HEK293 (cell line): ENCODE data around the gene EPHB1.

Experiments used
- MZF1 ChIP-seq: fragments of 450-650 bp; formaldehyde crosslinking; IDR thresholded peaks from 2 replicates; pipeline ENCODE4 v1.5.1; 2017; ENCODE audit warnings: missing biosample characterization, missing genetic modification characterization, borderline replicate concordance
- ZIC2 ChIP-seq: fragments of 450-650 bp; formaldehyde crosslinking; IDR thresholded peaks from 2 replicates; pipeline ENCODE4 v1.5.1; 2016; ENCODE audit warnings: missing biosample characterization, missing genetic modification characterization
- ZNF341 ChIP-seq: fragments of 450-650 bp; formaldehyde crosslinking; IDR thresholded peaks from 2 replicates; pipeline ENCODE4; 2016; ENCODE audit warnings: low read depth, missing biosample characterization, missing genetic modification characterization

DNA sequence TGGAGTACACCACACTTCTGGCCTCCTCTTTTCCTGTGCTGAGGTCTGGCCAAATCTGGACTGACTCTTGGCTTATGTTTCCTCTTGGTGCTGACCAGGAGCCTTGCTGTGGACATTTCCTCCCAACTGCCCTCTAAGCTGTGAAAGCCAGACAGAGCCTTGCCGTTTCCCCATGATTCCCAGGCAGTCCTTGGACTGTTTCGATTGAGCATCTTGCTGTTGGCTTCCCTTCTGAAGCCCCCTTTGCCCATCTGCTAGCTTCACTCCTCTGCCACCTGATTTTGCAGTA lies 110.5 kb downstream of the EPHB1 start:
- no peak for TF ChIP-seq ZIC2 (tag by site-specific recombination)
- TF ChIP-seq MZF1 (tag by site-specific recombination), result no peak
- no peak for TF ChIP-seq ZNF341 (tag by site-specific recombination)
